Activated T-cell treated with anti-CD3 and anti-CD28 coated beads, Interleukin-2, amount 50 U/mL, for 72 hours (primary cell): ENCODE data around the gene TXNL1. TPM values are rescaled to one million over a fixed set of nuclear protein-coding genes. Genes with fewer than 3 reads are reported as not detected.

Experiments used
- ATAC-seq, 2 donors: fragments of 150-1000 bp; cut with Tn5 transposase; replicated peaks in 1 of 2; 2 replicates each; pipeline ENCODE4 v1.10.0; 2021; ENCODE audit warnings: moderate library complexity in 2 of 2, mild to moderate bottlenecking in 1 of 2
- DNase-seq, 2 donors: peaks; one replicate each; pipeline ENCODE4 v3.0.0; 2021 to 2022; ENCODE audit warnings: mixed read lengths in 1 of 2
- H3K27ac Mint-ChIP-seq: one replicate; pipeline ENCODE4 v1.8.0; 2022; ENCODE audit warnings: mild to moderate bottlenecking, moderate library complexity, mixed read lengths
- H3K27me3 Mint-ChIP-seq: one replicate; pipeline ENCODE4 v1.8.0; 2022; ENCODE audit warnings: low read depth, mixed read lengths
- H3K36me3 Mint-ChIP-seq, 2 donors: one replicate each; pipeline ENCODE4 v1.8.0; 2022; ENCODE audit warnings: mixed read lengths in 2 of 2, mild to moderate bottlenecking in 1 of 2; ENCODE audit not compliant: insufficient read depth in 2 of 2
- H3K4me1 Mint-ChIP-seq: one replicate; pipeline ENCODE4 v1.8.0; 2022; ENCODE audit warnings: low read depth, mixed read lengths
- H3K4me3 Mint-ChIP-seq, 2 donors: one replicate each; pipeline ENCODE4 v1.8.0; 2022; ENCODE audit warnings: mild to moderate bottlenecking in 2 of 2, mixed read lengths in 2 of 2, moderate library complexity in 2 of 2
- H3K9me3 Mint-ChIP-seq, 2 donors: one replicate each; pipeline ENCODE4 v1.8.0; 2022; ENCODE audit warnings: mixed read lengths in 2 of 2
- total RNA-seq, 2 donors: library from RNA; stranded (reverse); gene quantifications; one replicate each; pipeline ENCODE4 v1.2.3, GENCODE V29; 2022

TXNL1 gene
- total RNA-seq, 2 donors from 2014 or later: 66.2 to 69.7 TPM

GRCh38 chr18:56550121-56550520 is 88.3 kb downstream of the TXNL1 start:
- Mint-ChIP-seq H3K4me3 (no peak overlapping the region), H3K36me3 (no peaks in the 10 kb centered on the region), H3K9me3 (no peaks in the 10 kb centered on the region), H3K27me3 (no peaks in the 10 kb centered on the region), H3K4me1 (no peaks in the 10 kb centered on the region), H3K27ac (no peak overlapping the region)
- DNase-seq (no peak), ATAC-seq (no peak)

Other genes with a start within 250 kb of the TXNL1 start
- 10 to 100 TPM; 25.6 to 25.9 TPM for gene WDR7, start 12.8 kb upstream of the TXNL1 start, total RNA-seq